ENCODE measurements around the gene ALX3. TPM values are rescaled to one million over a fixed set of nuclear protein-coding genes. Genes with fewer than 3 reads are reported as not detected.
A peak's percentile ranks its signal among the peaks of the same experiment; 100 is the strongest.

The ALX3 gene
- total RNA-seq, 4 donors from 2014 or later = 0.21 to 0.26 TPM; not detected in 2

DNA sequence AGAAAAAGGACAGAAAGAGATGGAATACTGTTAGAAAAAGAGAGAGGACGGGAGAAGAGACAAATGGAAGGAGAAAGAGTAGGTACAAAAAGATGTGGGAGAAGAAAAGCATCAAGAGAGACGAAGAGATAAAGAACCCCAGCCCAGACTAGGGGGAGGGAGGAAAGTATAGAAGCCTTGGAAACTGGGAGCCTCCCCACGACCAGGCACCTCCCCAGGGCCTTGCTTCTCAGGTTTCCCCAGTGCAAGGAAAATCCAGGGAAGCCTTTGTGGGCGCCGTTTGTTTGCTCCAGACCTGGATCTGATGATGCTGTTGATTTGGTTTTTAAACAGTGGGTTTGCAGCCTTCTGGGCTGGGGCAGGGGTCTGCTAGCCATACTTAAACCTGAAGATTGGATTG, 15.2 kb upstream of the ALX3 start:
- Histone ChIP-seq H3K27me3 (no peaks in the 10 kb centered on the region), H3K4me1 (no peaks in the 10 kb centered on the region), H3K27ac (peak overlapping the region; percentile 85 to 90), H3K36me3 (no peaks in the 10 kb centered on the region), H3K4me3 (no peak overlapping the region), H3K9me3 (no peaks in the 10 kb centered on the region)
- no peak for DNase-seq
- intact Hi-C loops (cut with DNase I; ENCODE audit: low total_unique reads) = no loop called here
- TF ChIP-seq CTCF (IDR thresholded peaks at IDR 0.05) = no peak
- no peak for TF ChIP-seq POLR2A (IDR thresholded peaks at IDR 0.05)

DNA sequence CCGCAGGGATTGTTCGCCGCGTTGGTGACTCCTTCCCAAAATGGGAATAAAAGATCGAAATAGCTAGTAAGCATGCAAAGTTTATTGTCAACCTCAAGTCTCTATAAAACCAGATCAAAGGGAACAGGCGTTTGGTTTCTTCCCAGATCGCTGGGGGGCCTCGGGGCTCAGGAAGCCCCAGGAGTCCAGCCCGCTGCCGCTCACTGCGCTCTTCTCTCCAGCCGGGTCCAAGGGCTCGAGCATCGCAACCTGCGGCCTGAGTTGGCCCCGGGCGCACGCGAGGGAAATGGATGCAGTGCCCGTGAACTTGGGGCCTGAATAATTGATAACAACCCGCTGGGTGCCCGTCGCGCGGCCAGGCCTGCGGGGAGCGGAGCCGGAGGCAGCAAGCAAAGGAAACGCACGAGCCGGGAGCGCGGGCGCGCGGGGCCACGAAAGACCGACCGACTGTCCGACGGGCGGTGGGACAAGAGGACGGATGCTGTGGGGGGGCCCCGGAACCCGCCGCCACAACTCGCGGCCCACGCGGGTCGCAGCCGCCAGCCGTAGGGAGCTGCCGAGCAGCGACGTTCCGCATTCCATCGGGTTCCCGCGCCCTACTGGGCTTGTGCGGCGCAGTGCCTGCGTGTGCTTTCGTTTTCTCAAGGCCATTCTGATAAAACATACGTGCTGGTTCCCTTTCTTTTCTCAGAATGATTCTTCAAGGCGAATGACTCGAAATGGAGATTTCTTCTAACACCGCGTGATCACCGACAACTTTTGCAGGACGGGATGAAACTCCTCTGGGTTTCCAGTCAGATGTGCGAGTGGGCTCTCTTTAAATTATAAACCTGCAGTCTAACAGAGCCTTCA, 14.0 kb upstream of the ALX3 start:
- no peaks in the 10 kb centered on the region for H3K36me3 ChIP-seq
- peak; percentile 61 to 69 for DNase-seq
- no peaks in the 10 kb centered on the region for H3K27me3 ChIP-seq
- intact Hi-C loops (cut with DNase I; ENCODE audit: low total_unique reads) = no loop called here
- no peaks in the 10 kb centered on the region for H3K4me1 ChIP-seq
- peak overlapping the region; percentile 46 to 59 for H3K4me3 ChIP-seq
- no peak for TF ChIP-seq CTCF (IDR thresholded peaks at IDR 0.05)
- peak in 1 of 2 donors; percentile 37 for TF ChIP-seq POLR2A (IDR thresholded peaks at IDR 0.05)
- peak overlapping the region; percentile 85 to 90 for H3K27ac ChIP-seq
- H3K9me3 ChIP-seq = no peaks in the 10 kb centered on the region

- intact Hi-C loops (cut with DNase I; ENCODE audit: low total_unique reads) = no loop called here
- Histone ChIP-seq H3K27me3 (no peaks in the 10 kb centered on the region), H3K9me3 (no peaks in the 10 kb centered on the region), H3K4me3 (peak overlapping the region; percentile 46 to 59), H3K36me3 (no peaks in the 10 kb centered on the region), H3K27ac (peak overlapping the region; percentile 85 to 90), H3K4me1 (no peaks in the 10 kb centered on the region)
- TF ChIP-seq POLR2A (IDR thresholded peaks at IDR 0.05) (no peak), CTCF (IDR thresholded peaks at IDR 0.05) (no peak)
- no peak for DNase-seq
Measured at GRCh38 chr1:110083866-110084226, 13.4 kb upstream of the ALX3 start.

GRCh38 chr1:110083061-110083865, 12.8 kb upstream of the ALX3 start:
- H3K27ac ChIP-seq = peak overlapping the region; percentile 85 to 90
- peak overlapping the region; percentile 46 to 59 for H3K4me3 ChIP-seq
- H3K9me3 ChIP-seq = no peaks in the 10 kb centered on the region
- intact Hi-C loops (cut with DNase I; ENCODE audit: low total_unique reads) = no loop called here
- no peaks in the 10 kb centered on the region for H3K27me3 ChIP-seq
- TF ChIP-seq CTCF (IDR thresholded peaks at IDR 0.05) (no peak), POLR2A (IDR thresholded peaks at IDR 0.05) (no peak)
- H3K36me3 ChIP-seq = no peaks in the 10 kb centered on the region
- DNase-seq = no peak
- no peaks in the 10 kb centered on the region for H3K4me1 ChIP-seq

DNA sequence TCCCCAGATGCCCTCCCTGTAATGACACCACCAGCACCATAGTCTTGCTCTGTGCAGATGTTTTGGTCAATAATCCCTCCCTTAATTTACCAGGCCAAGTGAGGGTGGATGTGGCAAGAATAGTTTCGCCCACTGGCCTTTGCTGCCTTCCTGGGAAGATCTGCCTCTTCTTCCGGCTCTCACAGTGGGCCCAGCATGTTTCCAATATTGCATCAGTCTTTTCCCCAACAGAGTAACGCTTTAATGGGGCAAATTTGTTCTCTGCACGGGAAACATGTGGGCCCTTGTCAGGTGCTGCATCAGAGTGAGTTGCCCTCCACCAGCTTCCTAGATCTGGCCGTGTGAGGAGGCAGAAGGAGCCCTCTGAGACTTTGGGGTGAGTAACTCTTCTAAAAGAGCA, 12.0 kb upstream of the ALX3 start:
- H3K4me1 ChIP-seq = no peaks in the 10 kb centered on the region
- no peaks in the 10 kb centered on the region for H3K9me3 ChIP-seq
- DNase-seq = no peak
- H3K27me3 ChIP-seq = no peaks in the 10 kb centered on the region
- H3K36me3 ChIP-seq = no peaks in the 10 kb centered on the region
- TF ChIP-seq CTCF (IDR thresholded peaks at IDR 0.05) (no peak), POLR2A (IDR thresholded peaks at IDR 0.05) (no peak)
- H3K27ac ChIP-seq = peak overlapping the region in 1 of 2 donors; percentile 90
- no peak overlapping the region for H3K4me3 ChIP-seq
- intact Hi-C loops (cut with DNase I; ENCODE audit: low total_unique reads) = no loop called here
